NCI-H2171 (cell line): ENCODE results near the gene IGFBP5.

Source experiments
- DNase-seq: peaks from one replicate; lab custom pipeline; 2025; lab: John Stamatoyannopoulos, UW

Gene IGFBP5

GRCh38 chr2:216688731-216689340 is 6.5 kb downstream of the IGFBP5 start:
- no peak for DNase-seq

DNA sequence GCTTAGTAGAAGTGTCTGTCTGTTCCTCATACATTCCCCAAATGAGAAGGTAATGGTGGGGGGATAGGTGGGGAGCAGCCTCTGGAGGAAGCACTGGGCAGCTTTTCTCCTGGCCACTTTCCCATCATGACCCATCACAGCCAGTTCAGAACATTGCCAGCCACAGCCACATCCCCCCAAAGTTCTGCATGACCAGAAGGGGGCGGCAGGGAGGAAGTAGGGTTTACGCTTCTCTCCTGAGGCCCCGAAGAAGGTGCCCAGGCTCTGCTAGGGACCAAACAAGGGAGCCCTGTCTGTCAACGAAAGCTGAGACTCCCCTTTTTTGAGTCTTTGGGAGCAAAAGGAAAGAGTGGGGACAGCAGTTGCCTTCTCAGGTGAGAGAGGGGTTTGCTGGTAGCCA is 7.7 kb downstream of the IGFBP5 start:
- DNase-seq, result no peak

- DNase-seq, result no peak
Measured at GRCh38 chr2:216687111-216687510, 8.2 kb downstream of the IGFBP5 start.

DNA sequence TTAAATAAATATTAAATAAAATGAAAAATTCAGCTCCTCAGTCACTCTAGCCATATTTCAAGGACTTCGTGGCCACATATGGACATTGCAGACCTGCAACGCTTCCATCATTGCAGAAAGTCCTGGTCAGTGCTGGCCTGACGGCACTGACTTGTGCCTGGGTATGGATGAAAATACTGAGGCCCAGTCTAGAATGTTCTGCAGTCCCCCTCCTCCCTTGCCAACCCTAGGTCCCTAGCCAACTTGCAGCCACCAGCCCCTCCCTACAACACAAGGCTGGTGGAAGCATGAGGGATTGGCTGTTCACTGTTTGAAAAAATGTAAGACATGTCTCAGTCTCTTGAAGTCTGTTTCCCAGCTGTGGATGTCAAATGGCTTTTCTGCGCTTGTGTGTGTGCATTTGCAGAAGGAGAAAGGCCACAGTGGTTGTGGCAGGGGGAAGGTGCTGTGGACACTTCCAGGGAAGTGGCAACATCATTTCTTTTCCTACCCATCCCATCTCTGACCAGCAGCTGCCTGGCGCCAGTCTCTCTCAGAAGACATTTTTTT is 9.9 kb downstream of the IGFBP5 start:
- DNase-seq, result no peak

GRCh38 chr2:216683846-216684245 is 11.5 kb downstream of the IGFBP5 start:
- no peak for DNase-seq

- no peak for DNase-seq
Measured at GRCh38 chr2:216681683-216682082, 13.7 kb downstream of the IGFBP5 start.

- no peak for DNase-seq
Measured at GRCh38 chr2:216680951-216681629, 14.3 kb downstream of the IGFBP5 start.

GRCh38 chr2:216679658-216680024 is 15.7 kb downstream of the IGFBP5 start:
- DNase-seq, result no peak

- DNase-seq, result no peak
Measured at GRCh38 chr2:216678813-216679657, 16.3 kb downstream of the IGFBP5 start.

DNA sequence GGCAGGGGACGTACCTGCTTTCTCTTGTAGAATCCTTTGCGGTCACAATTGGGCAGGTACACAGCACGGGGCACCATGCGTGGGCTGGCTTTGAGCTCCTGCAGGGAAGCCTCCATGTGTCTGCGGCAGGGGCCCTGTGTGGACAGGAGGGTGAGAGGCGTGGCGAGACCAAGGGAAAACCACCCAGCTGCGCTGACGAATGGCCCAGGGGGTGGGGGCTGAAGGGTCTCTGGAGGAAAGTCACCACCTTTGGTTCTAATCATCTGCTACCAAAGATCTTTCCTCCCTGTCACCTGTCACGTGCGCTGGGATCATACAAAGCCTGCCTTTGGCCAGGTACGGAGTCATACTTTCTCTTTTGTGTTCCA is 17.3 kb downstream of the IGFBP5 start:
- DNase-seq, result no peak

DNA sequence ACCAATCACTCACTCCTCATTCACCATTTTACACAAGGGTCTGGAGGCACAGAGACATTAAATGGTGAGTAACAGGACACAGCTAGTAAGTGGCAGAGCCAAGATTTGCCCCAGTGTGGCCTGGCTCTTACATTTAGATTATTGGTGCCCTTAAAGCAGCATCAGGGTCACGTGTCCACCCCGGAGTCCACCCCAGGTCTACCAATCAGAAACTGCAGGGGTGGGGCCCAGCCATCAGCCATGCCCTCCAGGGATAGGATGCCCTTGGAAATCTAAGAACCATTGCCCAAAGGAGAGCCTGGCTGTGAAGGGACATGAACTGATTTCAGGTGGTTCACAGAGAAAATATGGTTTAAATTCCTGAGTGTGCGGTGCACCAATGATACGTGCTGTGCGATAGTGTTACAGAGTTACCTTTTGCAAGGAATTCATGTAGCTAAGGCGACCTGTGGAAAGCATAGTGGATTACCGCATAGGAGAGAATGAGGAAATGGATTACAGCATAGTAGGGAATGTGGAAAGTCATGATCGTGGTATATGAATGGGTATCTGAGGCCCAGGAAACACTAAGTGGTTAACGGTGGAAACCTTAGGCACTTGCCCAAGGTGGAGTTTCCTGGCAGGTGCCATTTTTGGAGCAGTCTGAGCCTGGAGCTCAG is 17.8 kb downstream of the IGFBP5 start:
- DNase-seq, result no peak

DNA sequence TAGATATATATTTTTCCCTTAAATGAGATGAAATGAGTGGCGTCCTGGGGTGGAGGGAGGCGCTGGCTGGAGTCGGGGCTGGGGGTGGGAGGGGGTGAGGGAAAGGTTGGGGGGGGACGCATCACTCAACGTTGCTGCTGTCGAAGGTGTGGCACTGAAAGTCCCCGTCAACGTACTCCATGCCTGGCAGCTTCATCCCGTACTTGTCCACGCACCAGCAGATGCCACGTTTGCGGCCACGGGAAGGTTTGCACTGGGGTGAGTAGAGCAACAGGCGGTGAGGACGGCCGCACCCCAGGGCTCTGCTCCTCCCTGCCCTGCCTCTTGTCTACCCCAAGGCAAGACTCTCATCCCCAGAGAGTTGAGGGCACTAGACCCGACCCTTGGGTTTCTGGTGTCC is 18.7 kb downstream of the IGFBP5 start:
- no peak for DNase-seq

GRCh38 chr2:216674376-216674775 is 21.0 kb downstream of the IGFBP5 start:
- no peak for DNase-seq

DNA sequence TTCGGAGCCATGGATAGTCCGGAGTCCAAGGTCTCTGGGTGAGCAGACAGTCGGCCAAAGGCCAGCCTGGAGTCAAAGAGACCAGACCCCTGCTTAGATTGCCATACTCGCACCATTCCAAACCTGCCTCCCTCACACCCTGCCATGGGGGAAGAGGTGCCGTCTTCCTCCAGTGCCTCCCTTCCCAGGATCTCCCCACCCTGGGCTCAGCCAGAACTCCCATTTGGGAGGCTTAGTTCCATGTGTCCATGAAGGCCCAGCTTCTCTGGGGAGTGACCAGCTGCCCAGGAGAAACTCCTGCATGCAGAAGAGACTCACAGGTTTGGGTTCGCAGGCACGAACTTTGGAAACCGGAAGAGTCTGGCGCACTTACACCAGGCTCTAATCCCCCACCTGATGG is 21.7 kb downstream of the IGFBP5 start:
- DNase-seq, result no peak

DNA sequence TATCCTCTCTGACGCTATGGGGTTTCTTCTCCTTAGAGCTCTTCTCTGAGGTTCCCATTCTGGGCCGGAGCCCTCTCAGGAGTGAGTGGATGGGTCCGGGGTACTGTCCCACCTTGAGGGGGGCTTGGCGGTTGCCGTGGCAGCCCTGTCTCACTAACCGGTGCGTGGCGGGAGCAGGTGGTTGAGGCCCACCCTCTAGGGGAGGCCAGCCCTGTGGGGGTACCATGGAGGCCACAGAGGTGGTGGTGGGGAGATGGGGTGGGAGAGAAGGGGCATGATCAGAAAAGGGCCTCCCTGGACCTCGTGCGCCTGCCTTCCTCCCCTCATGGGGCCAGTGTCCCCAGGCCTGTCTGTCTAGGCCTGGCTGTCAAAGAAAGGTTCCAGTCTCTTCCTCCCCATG is 22.3 kb downstream of the IGFBP5 start:
- no peak for DNase-seq

DNA sequence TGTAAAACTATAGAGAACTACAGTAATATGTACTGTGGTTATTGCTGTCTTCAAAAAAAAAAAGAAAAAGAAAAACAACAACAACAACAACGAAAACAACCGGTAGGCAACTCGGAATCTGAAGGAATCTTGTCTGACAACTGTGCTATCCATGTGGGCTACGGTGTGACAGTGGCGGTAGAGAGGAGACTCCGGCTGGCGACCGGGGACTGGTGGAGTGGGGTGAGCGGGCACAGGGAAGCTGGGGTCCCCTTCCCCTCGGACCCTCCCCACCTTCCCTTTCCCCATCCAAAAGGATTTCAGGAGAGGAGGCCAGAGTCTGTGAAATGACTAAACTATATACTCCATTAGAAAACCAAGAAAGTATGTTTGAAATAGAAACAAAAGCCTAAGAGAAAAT is 22.9 kb downstream of the IGFBP5 start:
- DNase-seq, result no peak

DNA sequence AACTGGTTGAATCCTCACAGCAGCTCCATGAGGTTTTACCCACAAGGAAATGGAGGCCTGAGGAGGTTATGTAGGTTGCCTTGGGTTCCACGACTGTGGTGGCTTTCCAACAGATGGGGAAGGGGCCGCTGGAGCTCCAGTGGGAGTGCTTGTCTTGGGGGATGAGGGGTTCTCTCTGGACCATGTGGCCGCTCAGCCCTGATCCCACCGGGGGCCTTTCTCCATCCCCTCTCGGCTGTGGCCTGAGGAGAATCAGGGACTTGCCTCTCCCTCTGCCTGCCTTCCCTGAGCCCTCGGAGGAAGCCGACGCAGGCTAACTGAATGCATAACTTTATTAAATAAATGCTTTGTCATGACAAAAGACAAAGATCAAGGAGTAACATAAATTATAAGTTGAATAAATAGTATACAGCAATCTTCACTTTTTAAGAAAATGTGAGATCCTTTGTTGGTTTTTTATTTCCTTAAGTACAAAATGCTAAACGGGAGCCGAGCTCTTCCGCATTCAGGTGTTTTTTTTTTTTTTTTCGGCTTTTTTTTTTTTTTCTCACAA is 23.5 kb downstream of the IGFBP5 start:
- DNase-seq, result no peak

DNA sequence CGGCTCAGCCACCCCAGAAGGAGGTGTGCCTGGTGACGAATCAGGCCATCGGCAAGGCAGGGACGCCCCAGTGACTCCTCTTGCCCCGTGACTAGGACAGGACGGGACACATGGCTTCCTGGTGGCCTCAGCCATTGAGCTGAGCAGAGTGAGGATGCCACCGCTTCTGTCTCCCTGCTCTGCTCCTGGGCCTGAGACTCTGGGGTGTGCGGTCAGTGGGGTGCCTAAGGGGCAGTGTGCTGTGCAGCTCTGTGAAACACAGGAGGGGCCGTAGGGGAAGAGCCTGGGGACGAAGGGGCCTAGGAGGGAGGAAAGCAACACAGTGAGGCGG is 24.3 kb downstream of the IGFBP5 start:
- DNase-seq, result no peak

DNA sequence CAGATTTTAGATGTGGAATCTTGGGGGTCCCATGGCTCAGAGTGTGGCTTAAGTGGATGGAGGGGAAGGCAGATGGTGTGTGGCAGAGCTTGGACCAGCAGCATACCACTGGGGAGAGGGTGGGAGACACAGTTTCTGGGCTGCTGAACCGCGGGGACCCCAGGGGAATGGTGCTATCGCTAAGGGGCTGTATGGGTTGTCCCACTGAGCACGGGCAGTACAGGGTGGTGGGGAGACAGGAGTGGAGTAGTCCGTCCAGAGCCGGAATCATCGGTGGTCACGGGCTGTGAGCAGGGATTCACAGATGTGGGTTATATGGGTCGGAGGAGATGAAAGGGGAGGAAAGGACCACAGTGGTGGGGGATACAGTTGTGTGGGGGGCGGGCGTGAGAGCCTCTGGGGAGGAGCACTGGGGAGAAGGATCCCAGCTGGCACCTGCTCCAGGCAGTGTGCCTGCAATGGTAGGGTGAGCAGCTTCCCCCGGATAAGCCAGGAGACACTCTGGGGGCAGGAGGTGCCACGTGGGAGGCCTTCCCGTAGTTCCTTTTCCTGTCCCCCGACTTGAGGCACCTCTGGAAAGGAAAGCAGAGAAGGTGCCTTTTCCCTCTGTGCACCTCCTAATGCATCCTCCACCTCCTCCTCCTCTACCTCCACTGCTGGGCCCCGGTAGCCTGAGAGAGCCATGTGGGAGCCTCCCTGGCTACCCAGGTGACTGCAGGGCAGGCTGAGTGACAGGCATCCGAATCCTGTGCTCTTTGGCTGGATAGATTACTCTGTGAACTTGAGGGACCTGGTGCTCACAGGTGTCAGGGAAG is 24.9 kb downstream of the IGFBP5 start:
- no peak for DNase-seq

DNA sequence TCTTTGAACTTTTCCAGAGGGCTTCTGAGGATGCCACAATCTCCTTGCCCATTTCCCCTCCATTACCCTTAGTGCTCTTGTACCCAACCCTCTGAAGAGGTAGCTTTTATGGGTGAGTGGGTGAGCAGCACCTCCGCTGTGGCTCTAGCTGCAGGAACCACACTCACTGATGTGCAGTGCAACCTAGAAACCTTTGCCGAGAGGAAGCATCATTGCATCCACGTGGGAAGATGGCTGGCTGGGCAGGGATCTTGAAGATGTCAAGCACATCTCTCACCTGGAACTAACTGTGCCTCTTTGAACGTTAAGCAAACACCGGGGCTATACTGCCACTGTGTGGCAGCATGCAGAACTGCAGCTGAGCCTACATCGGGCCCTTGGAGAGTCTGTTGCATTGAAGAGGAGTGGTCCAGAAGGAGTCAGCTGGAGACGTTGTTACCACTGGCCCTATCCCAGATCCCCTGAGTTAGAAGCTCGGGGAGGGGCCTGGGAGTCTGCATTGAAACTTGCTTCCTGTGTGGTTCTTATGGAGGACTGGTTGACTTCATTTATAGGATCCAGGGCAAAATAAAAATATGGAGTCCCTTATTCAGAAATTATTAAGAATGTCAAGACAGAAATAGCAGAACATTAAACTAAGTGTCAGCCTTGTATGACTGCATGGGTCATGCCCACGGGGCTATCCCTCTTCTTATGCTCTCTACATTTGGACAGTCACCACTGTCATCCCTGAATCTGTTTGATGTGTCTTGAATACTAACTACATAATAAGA is 28.7 kb downstream of the IGFBP5 start:
- peak; percentile 74 for DNase-seq

- DNase-seq, result peak; percentile 71
Measured at GRCh38 chr2:216665717-216666116, 29.6 kb downstream of the IGFBP5 start.
